Measurements from ENCODE around the gene CD244. TPM values are rescaled to one million over a fixed set of nuclear protein-coding genes. Genes with fewer than 3 reads are reported as not detected.

Gene CD244
- total RNA-seq, 4 donors from 2014 or later = 0.52 to 1.2 TPM; not detected in 2

GRCh38 chr1:160855181-160855981 lies 7.3 kb downstream of the CD244 start:
- DNase-seq = no peak
- Histone ChIP-seq H3K27me3 (no peaks in the 10 kb centered on the region), H3K27ac (no peak overlapping the region), H3K4me3 (no peak overlapping the region), H3K4me1 (no peaks in the 10 kb centered on the region), H3K36me3 (no peaks in the 10 kb centered on the region), H3K9me3 (no peaks in the 10 kb centered on the region)
- intact Hi-C loops (cut with DNase I; ENCODE audit: low total_unique reads) = no loop called here
- no peak for TF ChIP-seq POLR2A (IDR thresholded peaks at IDR 0.05)
- TF ChIP-seq CTCF (IDR thresholded peaks at IDR 0.05) = no peak

DNA sequence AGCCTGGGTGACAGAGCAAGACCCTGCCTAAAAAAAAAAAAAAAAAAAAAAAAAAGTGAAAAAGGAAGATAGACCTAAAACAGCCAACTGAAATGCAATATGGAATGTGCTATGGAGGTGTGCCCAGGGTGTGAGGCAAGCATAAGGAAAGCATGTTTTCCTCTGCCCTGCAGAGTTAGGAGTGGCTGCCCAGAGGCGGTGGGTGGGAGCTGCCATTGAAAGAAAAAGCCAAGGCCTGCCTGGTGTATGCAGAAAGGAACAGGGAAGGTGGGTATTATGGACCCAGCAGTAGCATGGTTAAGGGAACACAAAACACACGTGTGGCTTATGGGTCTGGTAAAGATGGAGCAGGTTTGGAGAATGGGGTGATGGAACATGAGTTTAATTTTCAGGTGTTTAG lies 8.9 kb downstream of the CD244 start:
- H3K4me1 ChIP-seq = no peaks in the 10 kb centered on the region
- H3K4me3 ChIP-seq = no peak overlapping the region
- TF ChIP-seq CTCF (IDR thresholded peaks at IDR 0.05) (no peak), POLR2A (IDR thresholded peaks at IDR 0.05) (no peak)
- no peak overlapping the region for H3K27ac ChIP-seq
- no peaks in the 10 kb centered on the region for H3K36me3 ChIP-seq
- intact Hi-C loops (cut with DNase I; ENCODE audit: low total_unique reads) = no loop called here
- DNase-seq = no peak
- no peaks in the 10 kb centered on the region for H3K27me3 ChIP-seq
- no peaks in the 10 kb centered on the region for H3K9me3 ChIP-seq

DNA sequence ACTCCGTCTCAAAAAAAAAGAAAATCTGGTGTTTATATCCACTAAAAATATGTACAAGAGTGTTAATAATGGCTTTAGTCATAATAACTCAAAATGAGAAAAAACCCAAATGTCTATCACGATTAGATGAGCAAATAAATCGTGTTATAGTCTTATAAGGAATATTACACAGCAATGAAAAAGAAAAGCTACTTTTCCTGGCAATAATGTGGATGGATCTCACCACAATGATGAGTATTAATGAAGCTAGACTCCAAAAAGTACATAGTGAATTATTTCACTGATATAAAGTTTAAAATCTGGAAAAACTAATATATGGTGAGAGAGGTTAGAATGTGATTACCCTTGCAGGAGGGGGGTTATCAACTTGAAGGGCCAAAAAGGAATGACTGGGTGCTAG lies 9.7 kb downstream of the CD244 start:
- H3K4me1 ChIP-seq = no peaks in the 10 kb centered on the region
- H3K4me3 ChIP-seq = no peak overlapping the region
- no peak overlapping the region for H3K27ac ChIP-seq
- TF ChIP-seq POLR2A (IDR thresholded peaks at IDR 0.05) (no peak), CTCF (IDR thresholded peaks at IDR 0.05) (no peak)
- no peak for DNase-seq
- no peaks in the 10 kb centered on the region for H3K27me3 ChIP-seq
- intact Hi-C loops (cut with DNase I; ENCODE audit: low total_unique reads) = no loop called here
- H3K36me3 ChIP-seq = no peaks in the 10 kb centered on the region
- no peaks in the 10 kb centered on the region for H3K9me3 ChIP-seq

GRCh38 chr1:160850993-160851392 lies 11.7 kb downstream of the CD244 start:
- H3K27me3 ChIP-seq = no peaks in the 10 kb centered on the region
- DNase-seq = no peak
- TF ChIP-seq CTCF (IDR thresholded peaks at IDR 0.05) (no peak), POLR2A (IDR thresholded peaks at IDR 0.05) (no peak)
- H3K9me3 ChIP-seq = no peaks in the 10 kb centered on the region
- no peak overlapping the region for H3K4me3 ChIP-seq
- no peak overlapping the region for H3K27ac ChIP-seq
- H3K36me3 ChIP-seq = no peaks in the 10 kb centered on the region
- intact Hi-C loops (cut with DNase I; ENCODE audit: low total_unique reads) = no loop called here
- H3K4me1 ChIP-seq = no peaks in the 10 kb centered on the region

GRCh38 chr1:160850541-160850940 lies 12.1 kb downstream of the CD244 start:
- Histone ChIP-seq H3K27me3 (no peaks in the 10 kb centered on the region), H3K4me3 (no peak overlapping the region), H3K27ac (no peak overlapping the region), H3K9me3 (no peaks in the 10 kb centered on the region), H3K36me3 (no peaks in the 10 kb centered on the region), H3K4me1 (no peaks in the 10 kb centered on the region)
- no peak for DNase-seq
- intact Hi-C loops (cut with DNase I; ENCODE audit: low total_unique reads) = no loop called here
- TF ChIP-seq POLR2A (IDR thresholded peaks at IDR 0.05) (no peak), CTCF (IDR thresholded peaks at IDR 0.05) (no peak)
